Smooth muscle cell of the umbilical artery (primary cell): ENCODE results near the gene PSRC1. TPM values are rescaled to one million over a fixed set of nuclear protein-coding genes. Genes with fewer than 3 reads are reported as not detected.

Experiments
- total RNA-seq: library from RNA; depleted of rRNA; stranded (reverse); fragments of >200 nt; gene quantifications from 2 replicates; pipeline ENCODE4 v1.2.3, GENCODE V29; 2014

Gene PSRC1
- total RNA-seq, result 1.5 and 6.0 TPM in 2 replicates

GRCh38 chr1:109282952-109283747 lies at the start of gene PSRC1:
Gene PSRC1 (minus strand): TSS chr1:109283145.

GRCh38 chr1:109306832-109307273 lies 23.9 kb upstream of the PSRC1 start, which contains the start of gene MYBPHL:
Gene MYBPHL (minus strand): TSS chr1:109307011. CDS start chr1:109306991, 20 bp downstream.

GRCh38 chr1:109248797-109249629 lies 33.9 kb downstream of the PSRC1 start, which contains the start of gene CELSR2:
Gene CELSR2 (plus strand): TSS chr1:109249539. CDS start chr1:109250080, 541 bp downstream.

Other genes starting within 250 kb of the PSRC1 start
- 17.2 and 23.8 TPM in 2 replicates for gene WDR47, start 241.0 kb downstream of the PSRC1 start, total RNA-seq
- gene TAF13, start 207.1 kb downstream of the PSRC1 start, total RNA-seq, result 172 and 200 TPM in 2 replicates
- gene TMEM167B, start 192.4 kb downstream of the PSRC1 start, total RNA-seq, result 33.0 and 40.7 TPM in 2 replicates
- 0.23 and 0.89 TPM in 2 replicates for gene ELAPOR1, start 169.0 kb downstream of the PSRC1 start, total RNA-seq
- 280 and 283 TPM in 2 replicates for gene SARS1, start 69.2 kb downstream of the PSRC1 start, total RNA-seq
- 3.0 and 4.5 TPM in 2 replicates for gene CELSR2, start 33.6 kb downstream of the PSRC1 start, total RNA-seq
- not detected in 2 replicates for gene MYBPHL, start 23.9 kb upstream of the PSRC1 start, total RNA-seq
- 27.0 and 44.0 TPM in 2 replicates for gene SORT1, start 114.8 kb upstream of the PSRC1 start, total RNA-seq
- 53.2 and 54.2 TPM in 2 replicates for gene PSMA5, start 143.3 kb upstream of the PSRC1 start, total RNA-seq
- gene SYPL2, start 183.4 kb upstream of the PSRC1 start, total RNA-seq, result under 0.01 TPM in 1 of 2 replicates, not detected in the other
- 1.2 and 1.9 TPM in 2 replicates for gene ATXN7L2, start 200.8 kb upstream of the PSRC1 start, total RNA-seq
- gene CYB561D1, start 210.9 kb upstream of the PSRC1 start, total RNA-seq, result 5.9 and 6.0 TPM in 2 replicates
- 1.0 and 2.1 TPM in 2 replicates for gene AMIGO1, start 226.6 kb upstream of the PSRC1 start, total RNA-seq